ENCODE data around the gene STUB1.

DNA sequence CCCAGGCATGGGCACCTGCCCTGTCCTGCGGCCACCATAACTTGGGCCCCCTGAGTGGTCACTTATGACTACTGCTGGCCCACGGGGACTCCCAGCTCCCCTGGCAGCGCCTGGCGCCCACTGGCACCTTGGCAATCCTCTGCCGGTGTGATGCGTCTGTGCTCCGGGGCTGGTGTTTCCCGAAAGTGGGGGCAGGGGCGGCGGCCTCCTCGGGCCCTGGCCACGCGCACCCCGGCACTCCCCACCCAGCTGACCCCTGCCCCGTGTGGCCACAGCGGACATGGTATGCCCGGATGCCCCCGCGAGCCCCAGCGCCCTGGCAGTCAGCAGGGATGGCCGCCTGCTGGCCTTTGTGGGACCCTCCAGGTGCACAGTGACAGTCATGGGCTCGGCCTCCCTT, 22.7 kb upstream of the STUB1 start:
- TF ChIP-seq POLR2AphosphoS5 (IDR thresholded peaks at IDR 0.05) = no peak
- TF ChIP-seq, protein P1, sequence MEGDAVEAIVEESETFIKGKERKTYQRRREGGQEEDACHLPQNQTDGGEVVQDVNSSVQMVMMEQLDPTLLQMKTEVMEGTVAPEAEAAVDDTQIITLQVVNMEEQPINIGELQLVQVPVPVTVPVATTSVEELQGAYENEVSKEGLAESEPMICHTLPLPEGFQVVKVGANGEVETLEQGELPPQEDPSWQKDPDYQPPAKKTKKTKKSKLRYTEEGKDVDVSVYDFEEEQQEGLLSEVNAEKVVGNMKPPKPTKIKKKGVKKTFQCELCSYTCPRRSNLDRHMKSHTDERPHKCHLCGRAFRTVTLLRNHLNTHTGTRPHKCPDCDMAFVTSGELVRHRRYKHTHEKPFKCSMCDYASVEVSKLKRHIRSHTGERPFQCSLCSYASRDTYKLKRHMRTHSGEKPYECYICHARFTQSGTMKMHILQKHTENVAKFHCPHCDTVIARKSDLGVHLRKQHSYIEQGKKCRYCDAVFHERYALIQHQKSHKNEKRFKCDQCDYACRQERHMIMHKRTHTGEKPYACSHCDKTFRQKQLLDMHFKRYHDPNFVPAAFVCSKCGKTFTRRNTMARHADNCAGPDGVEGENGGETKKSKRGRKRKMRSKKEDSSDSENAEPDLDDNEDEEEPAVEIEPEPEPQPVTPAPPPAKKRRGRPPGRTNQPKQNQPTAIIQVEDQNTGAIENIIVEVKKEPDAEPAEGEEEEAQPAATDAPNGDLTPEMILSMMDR (IDR thresholded peaks at IDR 0.05) = no peak
